CD8-positive, alpha-beta memory T cell (primary cell): Measurements from ENCODE around the gene PSEN1. TPM values are rescaled to one million over a fixed set of nuclear protein-coding genes. Genes with fewer than 3 reads are reported as not detected.

Experiments used
- CTCF ChIA-PET: fragments of 350-600 bp; sonication (Branson Sonifier 250); formaldehyde crosslinking; loops from one replicate; lab custom pipeline; 2021; ENCODE audit warnings: antibody characterized with exemption; lab: Charles Lee
- POLR2A ChIA-PET: fragments of 350-600 bp; sonication (Branson Sonifier 250); formaldehyde crosslinking; loops from one replicate; lab custom pipeline; 2021; ENCODE audit warnings: antibody characterized with exemption; lab: Charles Lee
- DNase-seq, 5 donors: peaks; one replicate each; pipeline versions ENCODE4 v3.0.0 to v3.0.0-alpha.2; 2020 to 2022; ENCODE audit warnings: mixed read lengths in 1 of 5
- H3K27ac ChIP-seq: one replicate; pipeline ENCODE4 v1.7.0; 2013; ENCODE audit warnings: low read depth, mild to moderate bottlenecking, low read length, moderate library complexity
- H3K27me3 ChIP-seq: 2 replicates; pipeline ENCODE4 v1.7.0; 2013; ENCODE audit warnings: low read length, mild to moderate bottlenecking; ENCODE audit not compliant: insufficient read depth, poor library complexity, severe bottlenecking
- H3K36me3 ChIP-seq: 2 replicates; pipeline ENCODE4 v1.7.0; 2013; ENCODE audit warnings: mild to moderate bottlenecking, low read length, moderate library complexity; ENCODE audit not compliant: insufficient read depth
- H3K4me1 ChIP-seq: 2 replicates; pipeline ENCODE4 v1.7.0; 2013; ENCODE audit warnings: mild to moderate bottlenecking, low read length, moderate library complexity; ENCODE audit not compliant: insufficient read depth
- H3K4me3 ChIP-seq: 2 replicates; pipeline ENCODE4 v1.7.0; 2013; ENCODE audit warnings: mild to moderate bottlenecking, low read length
- H3K9me3 ChIP-seq: 2 replicates; pipeline ENCODE4 v1.7.0; 2013; ENCODE audit warnings: mild to moderate bottlenecking, low read length
- H3K27ac Mint-ChIP-seq, 8 donors: one replicate each; pipeline ENCODE4 v1.8.0; 2020 to 2021; ENCODE audit warnings: mixed read lengths in 8 of 8, mild to moderate bottlenecking in 6 of 8, inconsistent platforms in 3 of 8, moderate library complexity in 3 of 8
- H3K27me3 Mint-ChIP-seq, 2 donors: one replicate each; pipeline ENCODE4 v1.8.0; 2020 to 2021; ENCODE audit warnings: mixed read lengths in 2 of 2, mild to moderate bottlenecking in 1 of 2, moderate library complexity in 1 of 2
- H3K36me3 Mint-ChIP-seq, 3 donors: one replicate each; pipeline ENCODE4 v1.8.0; 2020 to 2021; ENCODE audit warnings: mixed read lengths in 3 of 3, inconsistent platforms in 1 of 3, mild to moderate bottlenecking in 1 of 3
- H3K4me1 Mint-ChIP-seq, 3 donors: one replicate each; pipeline ENCODE4 v1.8.0; 2020 to 2021; ENCODE audit warnings: mixed read lengths in 3 of 3, inconsistent platforms in 1 of 3, mild to moderate bottlenecking in 1 of 3
- H3K4me3 Mint-ChIP-seq, 7 donors: one replicate each; pipeline ENCODE4 v1.8.0; 2020 to 2021; ENCODE audit warnings: mixed read lengths in 7 of 7, mild to moderate bottlenecking in 6 of 7, moderate library complexity in 4 of 7, inconsistent platforms in 2 of 7
- H3K9me3 Mint-ChIP-seq, 5 donors: one replicate each; pipeline ENCODE4 v1.8.0; 2020 to 2022; ENCODE audit warnings: mixed read lengths in 5 of 5, mild to moderate bottlenecking in 3 of 5, moderate library complexity in 2 of 5, inconsistent platforms in 1 of 5
- polyA plus RNA-seq: library from polyadenylated mRNA; unstranded; fragments of 300-500 nt; fragmentation: Illumina TruSeq; gene quantifications from one replicate; pipeline ENCODE4 v1.2.3, GENCODE V29; 2021
- total RNA-seq, 2 experiments: library from RNA; stranded (reverse); gene quantifications; one replicate each; pipeline ENCODE4 v1.2.3, GENCODE V29; 2021

Gene PSEN1
- total and polyA plus RNA-seq, 3 experiments from 2014 or later: 29.2 to 34.2 (median 31.7) TPM

DNA sequence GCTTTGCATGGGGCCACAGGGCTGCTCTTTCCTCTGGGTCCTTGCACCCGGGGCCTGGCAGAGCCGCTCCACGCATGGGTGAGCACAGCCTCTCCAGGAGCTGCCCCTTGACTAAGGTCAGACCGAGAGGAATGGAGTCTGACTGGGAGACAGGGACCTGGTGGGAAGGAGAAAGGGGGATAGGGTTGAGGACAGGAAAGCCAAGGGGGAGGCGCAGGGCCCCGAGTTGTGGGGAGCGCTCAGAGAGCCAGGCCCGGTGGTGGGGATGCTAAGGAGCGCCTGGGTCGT is 117.0 kb downstream of the PSEN1 start:
- Mint-ChIP-seq H3K36me3 (no peaks in the 10 kb centered on the region), H3K4me1 (peaks cover 0 to 5% (median 0%) of the 10 kb centered on the region in 3 donors), H3K27me3 (no peaks in the 10 kb centered on the region), H3K9me3 (no peaks in the 10 kb centered on the region), H3K27ac (no peak overlapping the region), H3K4me3 (no peak overlapping the region)
- Histone ChIP-seq H3K9me3 (no peaks in the 10 kb centered on the region), H3K4me1 (no peaks in the 10 kb centered on the region), H3K36me3 (no peaks in the 10 kb centered on the region), H3K27me3 (no peaks in the 10 kb centered on the region), H3K4me3 (no peak overlapping the region), H3K27ac (no peak overlapping the region)
- CTCF ChIA-PET: no interaction called here
- POLR2A ChIA-PET: no interaction called here
- DNase-seq: no peak

DNA sequence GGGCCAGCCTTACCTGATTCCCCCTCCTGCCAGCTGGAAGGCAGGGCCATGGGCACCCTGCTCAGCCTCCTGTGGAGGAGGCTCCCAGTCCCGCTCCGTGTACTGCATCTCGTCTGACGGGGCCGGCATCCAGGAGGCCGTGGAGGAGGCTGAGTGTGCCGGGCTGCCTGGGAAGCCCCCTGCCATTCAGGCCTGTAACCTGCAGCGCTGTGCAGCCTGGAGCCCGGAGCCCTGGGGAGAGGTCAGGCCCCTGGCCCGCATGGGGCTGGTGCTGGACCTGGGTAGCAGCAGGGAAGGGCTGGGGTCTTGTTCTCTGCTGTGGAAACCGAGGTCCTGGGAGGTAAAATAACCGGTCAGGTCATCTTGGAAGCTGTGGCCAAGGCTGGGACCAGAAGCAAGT is 117.4 kb downstream of the PSEN1 start:
- Mint-ChIP-seq H3K4me1 (peaks cover 0 to 5% (median 0%) of the 10 kb centered on the region in 3 donors), H3K4me3 (no peak overlapping the region), H3K9me3 (no peaks in the 10 kb centered on the region), H3K36me3 (no peaks in the 10 kb centered on the region), H3K27me3 (no peaks in the 10 kb centered on the region), H3K27ac (no peak overlapping the region)
- no peaks in the 10 kb centered on the region for H3K27me3 ChIP-seq
- ChIA-PET CTCF (no interaction called here), POLR2A (no interaction called here)
- H3K4me3 ChIP-seq: no peak overlapping the region
- H3K36me3 ChIP-seq: no peaks in the 10 kb centered on the region
- no peaks in the 10 kb centered on the region for H3K9me3 ChIP-seq
- H3K4me1 ChIP-seq: no peaks in the 10 kb centered on the region
- DNase-seq: peak in 1 of 5 donors; percentile 43
- no peak overlapping the region for H3K27ac ChIP-seq

DNA sequence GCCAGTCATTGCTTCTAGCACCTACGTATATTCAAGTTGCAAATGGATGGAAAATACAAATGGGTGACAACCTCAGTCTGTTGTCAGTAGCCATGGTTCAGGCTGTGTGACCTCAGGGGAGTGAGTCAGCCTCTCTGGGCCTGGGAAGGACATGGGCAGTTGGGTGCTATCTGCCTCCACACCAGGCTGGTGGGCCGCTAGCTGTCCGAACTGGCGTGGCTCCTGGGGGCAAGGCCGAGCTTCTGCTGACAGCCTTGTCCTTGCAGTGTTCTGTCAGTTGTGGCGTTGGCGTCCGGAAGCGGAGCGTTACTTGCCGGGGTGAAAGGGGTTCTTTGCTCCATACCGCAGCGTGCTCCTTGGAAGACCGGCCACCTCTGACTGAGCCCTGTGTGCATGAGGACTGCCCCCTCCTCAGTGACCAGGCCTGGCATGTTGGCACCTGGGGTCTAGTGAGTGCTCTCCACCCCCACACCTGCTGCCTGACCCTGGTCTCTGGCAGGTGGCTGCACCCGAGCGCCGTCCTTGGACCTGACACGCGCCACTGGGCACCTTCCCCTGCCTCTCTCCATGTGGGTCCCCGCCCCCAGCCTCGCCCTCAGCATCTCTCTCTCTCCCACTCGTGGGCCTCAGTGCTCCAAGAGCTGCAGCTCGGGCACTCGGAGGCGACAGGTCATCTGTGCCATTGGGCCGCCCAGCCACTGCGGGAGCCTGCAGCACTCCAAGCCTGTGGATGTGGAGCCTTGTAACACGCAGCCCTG is 118.1 kb downstream of the PSEN1 start:
- Histone ChIP-seq H3K36me3 (no peaks in the 10 kb centered on the region), H3K27me3 (no peaks in the 10 kb centered on the region), H3K9me3 (no peaks in the 10 kb centered on the region), H3K27ac (no peak overlapping the region), H3K4me1 (no peaks in the 10 kb centered on the region), H3K4me3 (no peak overlapping the region)
- Mint-ChIP-seq H3K4me1 (no peaks in the 10 kb centered on the region), H3K4me3 (no peak overlapping the region), H3K36me3 (no peaks in the 10 kb centered on the region), H3K9me3 (no peaks in the 10 kb centered on the region), H3K27me3 (no peaks in the 10 kb centered on the region), H3K27ac (no peak overlapping the region)
- POLR2A ChIA-PET: no interaction called here
- CTCF ChIA-PET: no interaction called here
- DNase-seq: peak in 1 of 5 donors; percentile 40

DNA sequence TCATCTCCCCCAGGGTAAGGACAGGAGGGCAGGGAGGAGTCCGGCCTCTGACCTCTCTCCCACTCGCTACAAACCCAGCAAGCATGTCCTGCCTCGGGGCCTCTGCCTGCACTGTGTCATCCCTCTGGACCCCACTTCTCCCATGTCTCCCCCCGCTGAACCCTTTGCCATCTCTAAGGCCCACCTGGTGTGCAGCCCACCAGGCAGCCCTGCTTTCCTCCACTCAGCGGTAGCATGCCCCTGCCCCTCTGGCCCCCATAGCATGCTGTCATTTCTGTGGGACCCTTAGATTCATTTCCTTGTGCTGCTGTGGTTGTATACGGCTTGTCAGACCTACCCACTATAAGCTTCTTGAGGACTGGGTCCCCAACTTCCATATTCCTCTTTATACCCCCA is 118.7 kb downstream of the PSEN1 start:
- Histone ChIP-seq H3K36me3 (no peaks in the 10 kb centered on the region), H3K27ac (no peak overlapping the region), H3K27me3 (no peaks in the 10 kb centered on the region), H3K9me3 (no peaks in the 10 kb centered on the region), H3K4me3 (no peak overlapping the region), H3K4me1 (no peaks in the 10 kb centered on the region)
- ChIA-PET POLR2A (no interaction called here), CTCF (no interaction called here)
- Mint-ChIP-seq H3K4me1 (no peaks in the 10 kb centered on the region), H3K9me3 (no peaks in the 10 kb centered on the region), H3K36me3 (no peaks in the 10 kb centered on the region), H3K27ac (no peak overlapping the region), H3K4me3 (no peak overlapping the region), H3K27me3 (no peaks in the 10 kb centered on the region)
- DNase-seq: no peak

DNA sequence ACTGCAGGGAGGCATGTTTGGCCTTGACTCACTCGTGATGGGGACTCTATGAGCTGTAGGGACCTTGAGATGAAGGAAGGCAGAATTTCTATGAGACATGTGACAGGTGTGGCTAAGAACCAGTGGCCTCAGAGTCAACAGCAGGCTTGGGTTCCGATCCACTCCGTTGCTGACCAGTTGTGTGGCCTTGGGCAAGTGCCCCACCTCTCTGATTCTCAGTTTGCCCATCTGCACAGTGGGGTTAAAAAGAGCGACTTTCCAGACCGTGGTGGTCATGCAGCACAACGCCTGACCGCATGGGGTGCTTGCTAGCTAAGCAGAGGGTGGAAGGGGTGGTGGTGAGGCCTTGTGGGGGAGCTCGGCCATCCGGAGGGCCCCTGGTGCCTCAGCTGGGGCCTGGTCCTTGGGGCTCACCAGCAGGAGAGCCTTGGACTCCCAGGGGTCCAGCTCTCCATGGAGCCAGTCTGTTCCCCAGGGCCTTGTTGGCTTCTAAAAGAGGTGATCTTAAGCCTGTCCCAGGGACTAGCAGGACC is 119.5 kb downstream of the PSEN1 start:
- Histone ChIP-seq H3K4me1 (no peaks in the 10 kb centered on the region), H3K4me3 (no peak overlapping the region), H3K27me3 (no peaks in the 10 kb centered on the region), H3K9me3 (no peaks in the 10 kb centered on the region), H3K27ac (no peak overlapping the region), H3K36me3 (no peaks in the 10 kb centered on the region)
- no peaks in the 10 kb centered on the region for H3K36me3 Mint-ChIP-seq
- DNase-seq: no peak
- H3K4me3 Mint-ChIP-seq: no peak overlapping the region
- ChIA-PET POLR2A (no interaction called here), CTCF (no interaction called here)
- H3K4me1 Mint-ChIP-seq: no peaks in the 10 kb centered on the region
- H3K9me3 Mint-ChIP-seq: no peaks in the 10 kb centered on the region
- H3K27ac Mint-ChIP-seq: no peak overlapping the region
- no peaks in the 10 kb centered on the region for H3K27me3 Mint-ChIP-seq

DNA sequence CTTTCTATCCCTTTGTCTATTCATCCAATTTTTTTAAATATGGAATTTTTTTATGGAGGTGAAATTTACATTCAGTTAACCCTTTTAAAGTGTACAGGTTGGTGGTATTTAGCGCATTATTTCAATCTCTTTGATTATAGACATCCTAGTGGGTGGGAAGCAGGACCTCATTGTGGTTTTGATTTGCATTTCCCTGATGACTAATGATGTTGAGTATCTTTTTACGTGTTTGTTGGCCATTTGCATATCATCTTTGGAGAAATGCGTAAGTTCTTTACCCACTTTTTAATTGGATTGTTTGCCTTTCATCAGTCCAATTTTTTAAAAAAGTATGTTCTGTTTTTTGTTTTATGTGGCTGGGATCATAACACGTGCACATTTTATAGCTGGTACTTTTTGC is 121.8 kb downstream of the PSEN1 start:
- H3K36me3 Mint-ChIP-seq: no peaks in the 10 kb centered on the region
- H3K4me1 Mint-ChIP-seq: no peaks in the 10 kb centered on the region
- H3K27me3 Mint-ChIP-seq: peaks cover 0 to 1% of the 10 kb centered on the region in 2 donors
- no peak overlapping the region for H3K27ac Mint-ChIP-seq
- ChIA-PET CTCF (no interaction called here), POLR2A (no interaction called here)
- no peak overlapping the region for H3K4me3 ChIP-seq
- H3K36me3 ChIP-seq: no peaks in the 10 kb centered on the region
- no peak for DNase-seq
- H3K27ac ChIP-seq: no peak overlapping the region
- H3K4me1 ChIP-seq: no peaks in the 10 kb centered on the region
- H3K9me3 ChIP-seq: no peaks in the 10 kb centered on the region
- H3K9me3 Mint-ChIP-seq: no peaks in the 10 kb centered on the region
- H3K27me3 ChIP-seq: no peaks in the 10 kb centered on the region
- H3K4me3 Mint-ChIP-seq: no peak overlapping the region

DNA sequence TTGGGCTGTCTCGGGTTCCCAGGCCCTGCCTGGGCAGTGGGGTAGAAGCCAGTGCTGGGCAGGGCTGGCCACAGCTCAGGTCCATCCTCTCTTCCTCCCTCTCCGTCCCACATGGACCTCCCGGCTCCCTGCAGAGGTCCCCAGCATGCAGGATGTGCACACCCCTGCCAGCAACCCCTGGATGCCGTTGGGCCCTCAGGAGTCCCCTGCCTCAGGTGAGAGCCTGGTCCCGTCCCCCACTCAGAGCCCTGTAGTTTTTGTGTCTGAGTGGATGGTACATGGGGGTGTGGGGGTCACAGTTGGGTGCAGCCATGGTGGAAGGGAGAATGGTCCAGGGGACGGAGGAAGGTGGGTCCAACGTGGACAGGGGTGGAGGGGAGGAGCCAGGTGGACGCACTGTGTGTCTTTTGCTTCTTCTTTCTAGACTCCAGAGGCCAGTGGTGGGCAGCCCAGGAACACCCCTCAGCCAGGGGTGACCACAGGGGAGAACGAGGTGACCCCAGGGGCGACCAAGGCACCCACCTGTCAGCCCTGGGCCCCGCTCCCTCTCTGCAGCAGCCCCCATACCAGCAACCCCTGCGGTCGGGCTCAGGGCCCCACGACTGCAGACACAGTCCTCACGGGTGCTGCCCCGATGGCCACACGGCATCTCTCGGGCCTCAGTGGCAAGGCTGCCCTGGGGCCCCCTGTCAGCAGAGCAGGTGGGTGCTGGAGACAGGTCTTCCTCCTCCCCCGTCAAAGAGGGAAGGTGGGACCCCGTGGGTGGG is 122.7 kb downstream of the PSEN1 start:
- H3K9me3 Mint-ChIP-seq: no peaks in the 10 kb centered on the region
- Histone ChIP-seq H3K27me3 (no peaks in the 10 kb centered on the region), H3K27ac (no peak overlapping the region), H3K36me3 (no peaks in the 10 kb centered on the region), H3K4me3 (no peak overlapping the region), H3K4me1 (no peaks in the 10 kb centered on the region), H3K9me3 (no peaks in the 10 kb centered on the region)
- CTCF ChIA-PET: no interaction called here
- POLR2A ChIA-PET: no interaction called here
- peak overlapping the region in 1 of 8 donors; percentile 44 for H3K27ac Mint-ChIP-seq
- H3K4me1 Mint-ChIP-seq: no peaks in the 10 kb centered on the region
- H3K4me3 Mint-ChIP-seq: no peak overlapping the region
- peaks cover 3 to 4% of the 10 kb centered on the region in 2 donors for H3K27me3 Mint-ChIP-seq
- H3K36me3 Mint-ChIP-seq: no peaks in the 10 kb centered on the region
- no peak for DNase-seq

DNA sequence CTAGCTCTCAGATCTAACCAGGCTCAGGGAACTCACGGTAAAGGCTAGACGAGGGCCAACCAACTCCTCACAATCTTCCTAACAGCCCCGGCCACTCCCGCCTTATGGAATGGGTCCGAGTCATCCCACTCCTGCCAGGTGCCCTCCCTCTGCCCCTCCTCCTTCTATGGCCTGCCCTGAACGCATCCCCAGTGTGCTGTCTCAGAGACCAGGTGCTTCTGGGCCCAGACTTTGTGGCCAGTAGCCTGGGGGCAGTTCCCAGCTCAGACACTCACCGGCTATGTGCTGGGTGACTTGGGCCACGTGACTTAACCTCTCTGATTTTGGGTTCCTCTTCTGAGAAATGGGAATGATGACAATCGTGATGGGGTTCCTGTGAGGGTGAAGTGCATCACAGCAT is 123.5 kb downstream of the PSEN1 start:
- no peaks in the 10 kb centered on the region for H3K4me1 ChIP-seq
- Mint-ChIP-seq H3K36me3 (no peaks in the 10 kb centered on the region), H3K27ac (no peak overlapping the region), H3K9me3 (no peaks in the 10 kb centered on the region), H3K4me1 (no peaks in the 10 kb centered on the region), H3K27me3 (peaks cover 4 to 9% of the 10 kb centered on the region in 2 donors), H3K4me3 (no peak overlapping the region)
- no peak overlapping the region for H3K27ac ChIP-seq
- ChIA-PET POLR2A (no interaction called here), CTCF (no interaction called here)
- no peaks in the 10 kb centered on the region for H3K9me3 ChIP-seq
- no peak overlapping the region for H3K4me3 ChIP-seq
- DNase-seq: peak in 1 of 5 donors; percentile 39
- no peaks in the 10 kb centered on the region for H3K27me3 ChIP-seq
- no peaks in the 10 kb centered on the region for H3K36me3 ChIP-seq
